GM12891 (cell line): ENCODE data around the gene IL32.

Experiments used
- POLR2A ChIP-seq: IDR thresholded peaks from 2 replicates; pipeline ENCODE4 v1.6.1; 2011; ENCODE audit warnings: low read depth, low read length, control low read depth
- POLR2AphosphoS5 ChIP-seq: IDR thresholded peaks from 2 replicates; pipeline ENCODE4 v1.6.1; 2011; ENCODE audit warnings: low read depth, low read length, control low read depth
- SPI1 ChIP-seq: IDR thresholded peaks from 2 replicates; pipeline ENCODE4 v1.6.1; 2011; ENCODE audit warnings: low read depth, low read length, control low read depth
- TAF1 ChIP-seq: IDR thresholded peaks from 2 replicates; pipeline ENCODE4 v1.6.1; 2011; ENCODE audit warnings: low read depth, low read length, control low read depth

GRCh38 chr16:3112058-3112880 is 46.8 kb downstream of the IL32 start, which contains the start of gene ZNF205:
- no peak for TF ChIP-seq POLR2A
- TF ChIP-seq POLR2AphosphoS5 = no peak
- TF ChIP-seq TAF1 = no peak
- no peak for TF ChIP-seq SPI1
